Trophoblast cell (in vitro differentiated cells and primary cell): Measurements from ENCODE around the gene ARIH1.

ENCODE experiments used
- DNase-seq, 2 donors: peaks; one replicate each; pipeline ENCODE4 v3.0.0-alpha.2; 2016
- H2AFZ ChIP-seq: 2 replicates; pipeline ENCODE4 v1.6.1; 2013; ENCODE audit warnings: low read length, moderate library complexity, mild to moderate bottlenecking; ENCODE audit not compliant: insufficient read depth, poor library complexity
- H2AK5ac ChIP-seq: 2 replicates; pipeline ENCODE4 v1.6.1; 2013; ENCODE audit warnings: mild to moderate bottlenecking, low read length
- H2BK120ac ChIP-seq: 2 replicates; pipeline ENCODE4 v1.6.1; 2013; ENCODE audit warnings: low read length, mild to moderate bottlenecking, moderate library complexity; ENCODE audit not compliant: insufficient read depth, poor library complexity
- H2BK12ac ChIP-seq: 2 replicates; pipeline ENCODE4 v1.6.1; 2013; ENCODE audit warnings: mild to moderate bottlenecking, low read length, moderate library complexity
- H2BK5ac ChIP-seq: 2 replicates; pipeline ENCODE4 v1.6.1; 2013; ENCODE audit warnings: low read length, low read depth, moderate library complexity, mild to moderate bottlenecking; ENCODE audit not compliant: poor library complexity
- H3K14ac ChIP-seq: 2 replicates; pipeline ENCODE4 v1.6.1; 2013; ENCODE audit warnings: mild to moderate bottlenecking, low read length
- H3K18ac ChIP-seq: 2 replicates; pipeline ENCODE4 v1.6.1; 2013; ENCODE audit warnings: mild to moderate bottlenecking, low read length
- H3K23ac ChIP-seq: 2 replicates; pipeline ENCODE4 v1.6.1; 2013; ENCODE audit warnings: low read length
- H3K27ac ChIP-seq: 2 replicates; pipeline ENCODE4 v1.5.1; 2013; ENCODE audit warnings: low read depth, mild to moderate bottlenecking, inconsistent platforms, low read length, moderate library complexity
- H3K27me3 ChIP-seq: 2 replicates; pipeline ENCODE4 v1.6.1; 2013; ENCODE audit warnings: inconsistent platforms, mild to moderate bottlenecking, low read length, moderate library complexity; ENCODE audit not compliant: insufficient read depth
- H3K36me3 ChIP-seq, 2 experiments: 1 replicate in 1 of 2; 2 replicates in 1 of 2; pipeline ENCODE4 v1.6.1; 2013; ENCODE audit warnings: low read length in 2 of 2, mild to moderate bottlenecking in 2 of 2, moderate library complexity in 1 of 2; ENCODE audit not compliant: insufficient read depth in 2 of 2, control insufficient read depth in 1 of 2
- H3K4ac ChIP-seq: 2 replicates; pipeline ENCODE4 v1.6.1; 2013; ENCODE audit warnings: low read depth, mild to moderate bottlenecking, low read length, moderate library complexity
- H3K4me1 ChIP-seq, 2 experiments: 1 replicate in 1 of 2; 2 replicates in 1 of 2; pipeline ENCODE4 v1.6.1; 2013; ENCODE audit warnings: low read length in 2 of 2, mild to moderate bottlenecking in 2 of 2, moderate library complexity in 1 of 2; ENCODE audit not compliant: insufficient read depth in 2 of 2, control insufficient read depth in 1 of 2
- H3K4me2 ChIP-seq: 2 replicates; pipeline ENCODE4 v1.6.1; 2013; ENCODE audit warnings: inconsistent platforms, mild to moderate bottlenecking, low read length, moderate library complexity
- H3K4me3 ChIP-seq: 2 replicates; pipeline ENCODE4 v1.5.1; 2013; ENCODE audit warnings: mild to moderate bottlenecking, low read depth, low read length, inconsistent platforms
- H3K79me1 ChIP-seq: one replicate; pipeline ENCODE4 v1.6.1; 2013; ENCODE audit warnings: low read length
- H3K79me2 ChIP-seq: 2 replicates; pipeline ENCODE4 v1.6.1; 2013; ENCODE audit warnings: low read length, mild to moderate bottlenecking; ENCODE audit not compliant: control insufficient read depth, insufficient read depth, poor library complexity
- H3K9ac ChIP-seq: 2 replicates; pipeline ENCODE4 v1.6.1; 2013; ENCODE audit warnings: mild to moderate bottlenecking, low read length
- H3K9me3 ChIP-seq: 2 replicates; pipeline ENCODE4 v1.6.1; 2013; ENCODE audit warnings: low read depth, mild to moderate bottlenecking, control low read depth, inconsistent platforms, low read length; ENCODE audit not compliant: insufficient read depth
- H4K12ac ChIP-seq: 2 replicates; pipeline ENCODE4 v1.6.1; 2013; ENCODE audit warnings: low read depth, mild to moderate bottlenecking, low read length, moderate library complexity
- H4K8ac ChIP-seq: 2 replicates; pipeline ENCODE4 v1.6.1; 2013; ENCODE audit warnings: low read depth, mild to moderate bottlenecking, low read length, moderate library complexity
- H4K91ac ChIP-seq: one replicate; pipeline ENCODE4 v1.6.1; 2013; ENCODE audit warnings: low read depth, mild to moderate bottlenecking, low read length, moderate library complexity
- WGBS: extraction: QIAGEN DNeasy Blood & Tissue Kit; methylation state at CpG from one replicate; pipeline ENCODE4 v1.1.7; 2013; ENCODE audit warnings: missing lambda C conversion rate; ENCODE audit not compliant: insufficient read length, insufficient coverage; ENCODE audit errors: extremely low coverage; 5-methylcytosine and 5-hydroxymethylcytosine counted together

Gene ARIH1

DNA sequence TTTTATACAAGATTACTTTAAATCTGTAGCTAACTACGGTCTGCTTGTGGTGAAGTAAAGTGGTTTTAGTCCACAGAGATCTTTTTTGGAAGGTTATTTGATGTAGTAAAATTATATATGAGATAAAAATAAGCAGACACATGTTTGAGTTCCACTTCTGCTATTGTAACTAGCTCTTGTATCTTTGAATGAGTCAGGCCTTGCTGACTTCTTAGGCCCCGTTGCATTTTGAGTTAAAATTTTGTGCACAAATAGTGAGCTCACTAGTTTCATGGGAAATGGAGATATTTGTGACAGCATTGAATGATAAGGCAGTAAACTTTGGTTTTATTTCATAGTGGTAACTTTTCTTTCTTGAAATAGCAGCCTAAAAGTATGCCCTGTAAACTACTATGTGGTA lies 42.6 kb downstream of the ARIH1 start:
- WGBS, result no CpG with 5 or more reads among the region's 2 CpGs
- H3K4ac ChIP-seq, result no peak overlapping the region
- no peak overlapping the region for H2AK5ac ChIP-seq
- H4K12ac ChIP-seq, result no peak overlapping the region
- H3K4me1 ChIP-seq, result no peaks in the 10 kb centered on the region
- no peak overlapping the region for H3K4me2 ChIP-seq
- no peak overlapping the region for H3K4me3 ChIP-seq
- no peak overlapping the region for H2BK120ac ChIP-seq
- peaks cover 8% of the 10 kb centered on the region for H3K79me2 ChIP-seq
- no peak for DNase-seq
- no peaks in the 10 kb centered on the region for H3K27me3 ChIP-seq
- H2BK12ac ChIP-seq, result no peak overlapping the region
- H3K36me3 ChIP-seq, result peaks cover 0 to 3% of the 10 kb centered on the region in 2 experiments
- H2BK5ac ChIP-seq, result no peak overlapping the region
- H4K8ac ChIP-seq, result no peak overlapping the region
- H3K23ac ChIP-seq, result no peak overlapping the region
- no peak overlapping the region for H3K18ac ChIP-seq
- no peak overlapping the region for H2AFZ ChIP-seq
- no peaks in the 10 kb centered on the region for H3K79me1 ChIP-seq
- H4K91ac ChIP-seq, result no peak overlapping the region
- no peak overlapping the region for H3K27ac ChIP-seq
- H3K9me3 ChIP-seq, result no peaks in the 10 kb centered on the region
- H3K14ac ChIP-seq, result no peak overlapping the region
- no peak overlapping the region for H3K9ac ChIP-seq

- H2BK12ac ChIP-seq, result no peak overlapping the region
- H2AK5ac ChIP-seq, result no peak overlapping the region
- H3K27ac ChIP-seq, result no peak overlapping the region
Measured at GRCh38 chr15:72521682-72522081, 47.6 kb downstream of the ARIH1 start.

DNA sequence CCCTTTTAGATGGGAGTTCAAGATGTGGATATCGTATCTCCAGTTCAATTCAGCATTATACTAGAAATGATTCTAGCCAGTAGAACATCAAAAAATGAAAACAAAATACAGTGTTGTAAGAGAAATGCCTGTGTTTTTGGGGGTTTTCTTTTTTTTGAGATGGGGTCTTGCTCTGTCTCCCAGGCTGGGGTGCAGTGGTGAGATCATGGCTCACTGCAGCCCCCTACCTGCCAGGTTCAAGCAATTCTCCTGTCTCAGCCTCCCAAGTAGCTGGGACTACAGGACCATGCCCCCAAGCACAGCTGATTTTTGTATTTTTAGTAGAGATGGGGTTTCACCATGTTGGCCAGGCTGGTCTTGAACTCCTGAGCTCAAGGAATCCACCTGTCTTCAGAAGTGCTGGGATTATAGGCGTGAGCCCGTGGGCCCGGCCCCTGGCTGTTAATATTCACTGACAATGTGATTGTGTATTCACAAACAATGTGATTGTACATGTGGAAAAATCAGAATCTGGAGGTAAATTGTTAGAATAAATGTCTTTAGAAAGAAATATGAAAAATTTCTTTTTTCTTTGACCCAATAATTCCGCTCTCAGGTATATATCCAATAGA lies 59.0 kb downstream of the ARIH1 start:
- H2BK5ac ChIP-seq, result no peak overlapping the region
- peaks cover 0 to 4% of the 10 kb centered on the region in 2 experiments for H3K36me3 ChIP-seq
- H4K8ac ChIP-seq, result no peak overlapping the region
- H3K27ac ChIP-seq, result no peak overlapping the region
- WGBS, result no CpG with 5 or more reads among the region's 5 CpGs
- H3K27me3 ChIP-seq, result no peaks in the 10 kb centered on the region
- H3K14ac ChIP-seq, result no peak overlapping the region
- H3K4ac ChIP-seq, result no peak overlapping the region
- H3K4me3 ChIP-seq, result no peak overlapping the region
- H3K4me2 ChIP-seq, result no peak overlapping the region
- H2BK120ac ChIP-seq, result no peak overlapping the region
- peaks cover 2% of the 10 kb centered on the region for H3K79me2 ChIP-seq
- no peak overlapping the region for H3K18ac ChIP-seq
- H3K4me1 ChIP-seq, result no peaks in the 10 kb centered on the region
- no peak overlapping the region for H3K9ac ChIP-seq
- no peak overlapping the region for H2AK5ac ChIP-seq
- H3K9me3 ChIP-seq, result no peaks in the 10 kb centered on the region
- no peaks in the 10 kb centered on the region for H3K79me1 ChIP-seq
- no peak for DNase-seq
- H2AFZ ChIP-seq, result no peak overlapping the region
- no peak overlapping the region for H4K12ac ChIP-seq
- H2BK12ac ChIP-seq, result no peak overlapping the region
- no peak overlapping the region for H4K91ac ChIP-seq
- no peak overlapping the region for H3K23ac ChIP-seq

More at GRCh38 chr15:72521682-72522081, 47.6 kb downstream of the ARIH1 start:
- Histone ChIP-seq H3K27me3 (no peaks in the 10 kb centered on the region), H3K4me1 (no peaks in the 10 kb centered on the region), H3K4me2 (no peak overlapping the region), H4K12ac (no peak overlapping the region), H2AFZ (no peak overlapping the region), H2BK5ac (no peak overlapping the region), H3K14ac (no peak overlapping the region), H3K79me1 (no peaks in the 10 kb centered on the region), H4K8ac (no peak overlapping the region), H3K4ac (no peak overlapping the region), H3K23ac (no peak overlapping the region), H3K79me2 (no peaks in the 10 kb centered on the region), H3K18ac (no peak overlapping the region), H4K91ac (no peak overlapping the region), H3K9me3 (no peaks in the 10 kb centered on the region), H3K36me3 (peaks cover 5 to 12% of the 10 kb centered on the region in 2 experiments), H2BK120ac (no peak overlapping the region), H3K9ac (no peak overlapping the region), H3K4me3 (no peak overlapping the region)
- DNase-seq, result no peak
- WGBS, result no CpG with 5 or more reads among the region's 1 CpG

DNA sequence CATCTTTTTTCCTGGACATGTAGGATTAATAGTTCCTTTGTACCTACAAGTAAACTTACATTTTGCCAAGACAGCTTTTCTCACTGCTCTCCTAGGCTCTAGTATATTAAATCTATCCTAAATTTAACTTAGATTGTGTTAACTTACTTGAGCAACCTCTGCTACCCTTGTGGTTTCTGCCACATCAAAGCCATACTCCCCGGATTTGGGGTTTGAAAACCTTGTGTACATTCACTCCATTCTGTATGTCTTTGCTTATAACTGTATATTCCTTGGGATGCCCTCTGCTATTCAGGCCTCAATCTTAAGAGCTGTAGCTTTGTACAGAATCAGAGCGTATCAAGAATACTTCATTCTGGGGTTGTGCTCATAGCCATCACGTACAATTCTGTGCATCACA lies 60.4 kb downstream of the ARIH1 start:
- Histone ChIP-seq H3K4ac (peak overlapping the region; percentile 89), H3K14ac (no peak overlapping the region), H2BK5ac (no peak overlapping the region), H3K79me2 (no peaks in the 10 kb centered on the region), H3K18ac (no peak overlapping the region), H3K36me3 (peaks cover 0 to 3% of the 10 kb centered on the region in 2 experiments), H3K27ac (no peak overlapping the region), H3K4me1 (no peaks in the 10 kb centered on the region), H2BK120ac (no peak overlapping the region), H3K4me3 (no peak overlapping the region), H3K9me3 (no peaks in the 10 kb centered on the region), H2AK5ac (no peak overlapping the region), H3K23ac (no peak overlapping the region), H3K79me1 (no peaks in the 10 kb centered on the region), H3K9ac (no peak overlapping the region), H4K8ac (no peak overlapping the region), H2BK12ac (no peak overlapping the region), H4K12ac (no peak overlapping the region), H4K91ac (no peak overlapping the region), H3K27me3 (no peaks in the 10 kb centered on the region), H2AFZ (no peak overlapping the region), H3K4me2 (no peak overlapping the region)
- peak in 1 of 2 donors; percentile 15 for DNase-seq
- no CpG with 5 or more reads among the region's 3 CpGs for WGBS
